Hematopoietic multipotent progenitor cell treated with erythropoietin and hydrocortisone succinate and interleukin-3 and kit ligand, for 6 days (in vitro differentiated cells): Measurements from ENCODE around the gene TMEM217.
"Not testable (repeated sequence)": the region's sequence is repeated elsewhere in the genome, so short reads cannot be mapped to it uniquely, and the experiment has no call there.

ENCODE experiments used
- DNase-seq: peaks from one replicate; pipeline ENCODE4 v3.0.0-alpha.2; 2015

TMEM217 gene

GRCh38 chr6:37209461-37210205 lies 48.3 kb downstream of the TMEM217 start:
- no peak for DNase-seq

GRCh38 chr6:37208793-37209192 lies 49.2 kb downstream of the TMEM217 start:
- DNase-seq, result no peak

GRCh38 chr6:37207903-37208456 lies 50.0 kb downstream of the TMEM217 start:
- DNase-seq, result peak; percentile 96

GRCh38 chr6:37206622-37207021 lies 51.3 kb downstream of the TMEM217 start:
- DNase-seq, result no peak

- DNase-seq, result no peak
Measured at GRCh38 chr6:37205997-37206340, 52.0 kb downstream of the TMEM217 start.

GRCh38 chr6:37205175-37205996 lies 52.6 kb downstream of the TMEM217 start:
- DNase-seq, result peak; percentile 79

- DNase-seq, result peak; percentile 32
Measured at GRCh38 chr6:37204014-37204751, 53.8 kb downstream of the TMEM217 start.

- peak; percentile 79 for DNase-seq
Measured at GRCh38 chr6:37202788-37203491, 55.0 kb downstream of the TMEM217 start.

- peak; percentile 2 for DNase-seq
Measured at GRCh38 chr6:37201726-37202125, 56.2 kb downstream of the TMEM217 start.

- peak; percentile 1 for DNase-seq
Measured at GRCh38 chr6:37200085-37200484, 57.9 kb downstream of the TMEM217 start.

GRCh38 chr6:37196451-37196850 lies 61.5 kb downstream of the TMEM217 start:
- not testable (repeated sequence) for DNase-seq

- not testable (repeated sequence) for DNase-seq
Measured at GRCh38 chr6:37194886-37195285, 63.1 kb downstream of the TMEM217 start.

- peak; percentile 37 for DNase-seq
Measured at GRCh38 chr6:37192666-37193065, 65.3 kb downstream of the TMEM217 start.

GRCh38 chr6:37190159-37190535 lies 67.8 kb downstream of the TMEM217 start:
- peak; percentile 52 for DNase-seq

- DNase-seq, result no peak
Measured at GRCh38 chr6:37188962-37189510, 68.9 kb downstream of the TMEM217 start.

GRCh38 chr6:37187321-37188022 lies 70.5 kb downstream of the TMEM217 start:
- DNase-seq, result peak; percentile 81

- not testable (repeated sequence) for DNase-seq
Measured at GRCh38 chr6:37185949-37186720, 71.8 kb downstream of the TMEM217 start.

GRCh38 chr6:37182736-37183590 lies 75.0 kb downstream of the TMEM217 start:
- DNase-seq, result peak; percentile 99

- DNase-seq, result not testable (repeated sequence)
Measured at GRCh38 chr6:37180610-37181009, 77.3 kb downstream of the TMEM217 start.

- DNase-seq, result no peak
Measured at GRCh38 chr6:37180075-37180474, 77.9 kb downstream of the TMEM217 start.
